K562 (cell line): ENCODE results near the gene FOXJ3. TPM values are rescaled to one million over a fixed set of nuclear protein-coding genes. Genes with fewer than 3 reads are reported as not detected.
A peak's percentile ranks its signal among the peaks of the same experiment; 100 is the strongest.

Experiments used
- GABPA ChIP-seq: fragments of 200-800 bp; sonication (Bioruptor generic); conservative IDR thresholded peaks from 2 replicates; pipeline ENCODE4 v1.6.1; 2016; ENCODE audit warnings: low read depth, missing genetic modification characterization, missing compliant biosample characterization
- KAT7 ChIP-seq: sonication (generic); formaldehyde crosslinking; IDR thresholded peaks from 2 replicates; pipeline ENCODE4 v1.8.0; 2022; ENCODE audit warnings: missing genetic modification reagents, mild to moderate bottlenecking, borderline replicate concordance
- NCOA2 ChIP-seq, 2 experiments: fragments of 450-650 bp; IDR thresholded peaks; 2 replicates each; pipeline ENCODE4 v1.6.1; 2018; ENCODE audit warnings: mild to moderate bottlenecking in 2 of 2, moderate library complexity in 1 of 2; ENCODE audit not compliant: partially characterized antibody in 2 of 2
- PCBP2 ChIP-seq: fragments of 200-400 bp; formaldehyde crosslinking; IDR thresholded peaks from 2 replicates; pipeline ENCODE4 v1.6.1; 2018; ENCODE audit warnings: low read length, low read depth, mild to moderate bottlenecking, moderate library complexity; ENCODE audit not compliant: poor library complexity, severe bottlenecking
- PHB2 ChIP-seq: fragments of 450-650 bp; IDR thresholded peaks from 2 replicates; pipeline ENCODE4 v1.6.1; 2017; ENCODE audit warnings: low read depth
- RBM14 ChIP-seq: fragments of 200-400 bp; formaldehyde crosslinking; IDR thresholded peaks from 2 replicates; pipeline ENCODE4 v1.6.1; 2018; ENCODE audit warnings: low read depth, mild to moderate bottlenecking, low read length, moderate library complexity, borderline replicate concordance; ENCODE audit not compliant: insufficient read depth
- RBM17 ChIP-seq: fragments of 200-400 bp; formaldehyde crosslinking; IDR thresholded peaks from 2 replicates; pipeline ENCODE4 v1.6.1; 2017; ENCODE audit warnings: low read depth, mild to moderate bottlenecking, low read length, borderline replicate concordance
- SNAPC5 ChIP-seq: fragments of 250-450 bp; sonication (Bioruptor Pico); IDR thresholded peaks from 2 replicates; pipeline ENCODE4 v1.8.0; 2021; ENCODE audit warnings: moderate library complexity, mild to moderate bottlenecking, inconsistent platforms
- TARDBP ChIP-seq: fragments of 450-650 bp; IDR thresholded peaks from 2 replicates; pipeline ENCODE4 v1.6.1; 2016
- TGIF2 ChIP-seq: sonication (generic); formaldehyde crosslinking; IDR thresholded peaks from 2 replicates; pipeline ENCODE4 v1.8.1; 2022; ENCODE audit warnings: mild to moderate bottlenecking, missing genetic modification reagents, moderate library complexity
- polyA plus RNA-seq, 8 experiments: library from polyadenylated mRNA; depleted of rRNA in 4 of 8; stranded (reverse) in 5 of 8; unstranded in 3 of 8; fragments of >200 nt; fragmentation: Nextera tagmentation in 2 of 8; fragmentation: Illumina TruSeq in 1 of 8; extraction: Ambion mirVana in 2 of 8; extraction: Trizol in 1 of 8; gene quantifications; 2 replicates each; pipeline versions ENCODE4 v1.2.1 to v1.2.3, GENCODE V29; 2011 to 2014; ENCODE audit warnings: inconsistent platforms in 1 of 8, missing spikeins in 1 of 8
- total RNA-seq, 7 experiments: library from RNA; depleted of rRNA in 6 of 7; stranded (reverse); fragments of >200 nt in 6 of 7; fragmentation: Illumina TruSeq in 2 of 7; extraction: Trizol in 2 of 7; gene quantifications; 2 replicates each; pipeline versions ENCODE4 v1.2.1 to v1.2.3, GENCODE V29; 2011 to 2021; ENCODE audit warnings: low replicate concordance in 1 of 7
- TF ChIP-seq, protein P1 (sequence below), 2 experiments: fragments of 450-650 bp; IDR thresholded peaks; 2 replicates each; pipeline ENCODE4 v1.6.1; 2016; ENCODE audit warnings: mild to moderate bottlenecking in 2 of 2, borderline replicate concordance in 1 of 2, low read depth in 1 of 2, moderate library complexity in 1 of 2
- TF ChIP-seq, protein P2 (sequence below): sonication (generic); formaldehyde crosslinking; IDR thresholded peaks from 2 replicates; pipeline ENCODE4 v1.8.1; 2023; ENCODE audit warnings: mild to moderate bottlenecking, missing genetic modification reagents
- TF ChIP-seq, protein P3 (sequence below), 2 experiments: fragments of 450-650 bp; conservative IDR thresholded peaks; 2 replicates each; pipeline ENCODE4 v1.6.1; 2017; ENCODE audit warnings: mild to moderate bottlenecking in 2 of 2, moderate library complexity in 2 of 2

FOXJ3 gene
- total and polyA plus RNA-seq, 9 of the 15 experiments (the other 6 are each of a cell fraction or from before 2014, with no cell fraction given) = 8.7 to 35.3 (median 23.4) TPM

GRCh38 chr1:42334240-42335049 is 590 bp downstream of the FOXJ3 start (continued):
- TF ChIP-seq, protein P1, sequence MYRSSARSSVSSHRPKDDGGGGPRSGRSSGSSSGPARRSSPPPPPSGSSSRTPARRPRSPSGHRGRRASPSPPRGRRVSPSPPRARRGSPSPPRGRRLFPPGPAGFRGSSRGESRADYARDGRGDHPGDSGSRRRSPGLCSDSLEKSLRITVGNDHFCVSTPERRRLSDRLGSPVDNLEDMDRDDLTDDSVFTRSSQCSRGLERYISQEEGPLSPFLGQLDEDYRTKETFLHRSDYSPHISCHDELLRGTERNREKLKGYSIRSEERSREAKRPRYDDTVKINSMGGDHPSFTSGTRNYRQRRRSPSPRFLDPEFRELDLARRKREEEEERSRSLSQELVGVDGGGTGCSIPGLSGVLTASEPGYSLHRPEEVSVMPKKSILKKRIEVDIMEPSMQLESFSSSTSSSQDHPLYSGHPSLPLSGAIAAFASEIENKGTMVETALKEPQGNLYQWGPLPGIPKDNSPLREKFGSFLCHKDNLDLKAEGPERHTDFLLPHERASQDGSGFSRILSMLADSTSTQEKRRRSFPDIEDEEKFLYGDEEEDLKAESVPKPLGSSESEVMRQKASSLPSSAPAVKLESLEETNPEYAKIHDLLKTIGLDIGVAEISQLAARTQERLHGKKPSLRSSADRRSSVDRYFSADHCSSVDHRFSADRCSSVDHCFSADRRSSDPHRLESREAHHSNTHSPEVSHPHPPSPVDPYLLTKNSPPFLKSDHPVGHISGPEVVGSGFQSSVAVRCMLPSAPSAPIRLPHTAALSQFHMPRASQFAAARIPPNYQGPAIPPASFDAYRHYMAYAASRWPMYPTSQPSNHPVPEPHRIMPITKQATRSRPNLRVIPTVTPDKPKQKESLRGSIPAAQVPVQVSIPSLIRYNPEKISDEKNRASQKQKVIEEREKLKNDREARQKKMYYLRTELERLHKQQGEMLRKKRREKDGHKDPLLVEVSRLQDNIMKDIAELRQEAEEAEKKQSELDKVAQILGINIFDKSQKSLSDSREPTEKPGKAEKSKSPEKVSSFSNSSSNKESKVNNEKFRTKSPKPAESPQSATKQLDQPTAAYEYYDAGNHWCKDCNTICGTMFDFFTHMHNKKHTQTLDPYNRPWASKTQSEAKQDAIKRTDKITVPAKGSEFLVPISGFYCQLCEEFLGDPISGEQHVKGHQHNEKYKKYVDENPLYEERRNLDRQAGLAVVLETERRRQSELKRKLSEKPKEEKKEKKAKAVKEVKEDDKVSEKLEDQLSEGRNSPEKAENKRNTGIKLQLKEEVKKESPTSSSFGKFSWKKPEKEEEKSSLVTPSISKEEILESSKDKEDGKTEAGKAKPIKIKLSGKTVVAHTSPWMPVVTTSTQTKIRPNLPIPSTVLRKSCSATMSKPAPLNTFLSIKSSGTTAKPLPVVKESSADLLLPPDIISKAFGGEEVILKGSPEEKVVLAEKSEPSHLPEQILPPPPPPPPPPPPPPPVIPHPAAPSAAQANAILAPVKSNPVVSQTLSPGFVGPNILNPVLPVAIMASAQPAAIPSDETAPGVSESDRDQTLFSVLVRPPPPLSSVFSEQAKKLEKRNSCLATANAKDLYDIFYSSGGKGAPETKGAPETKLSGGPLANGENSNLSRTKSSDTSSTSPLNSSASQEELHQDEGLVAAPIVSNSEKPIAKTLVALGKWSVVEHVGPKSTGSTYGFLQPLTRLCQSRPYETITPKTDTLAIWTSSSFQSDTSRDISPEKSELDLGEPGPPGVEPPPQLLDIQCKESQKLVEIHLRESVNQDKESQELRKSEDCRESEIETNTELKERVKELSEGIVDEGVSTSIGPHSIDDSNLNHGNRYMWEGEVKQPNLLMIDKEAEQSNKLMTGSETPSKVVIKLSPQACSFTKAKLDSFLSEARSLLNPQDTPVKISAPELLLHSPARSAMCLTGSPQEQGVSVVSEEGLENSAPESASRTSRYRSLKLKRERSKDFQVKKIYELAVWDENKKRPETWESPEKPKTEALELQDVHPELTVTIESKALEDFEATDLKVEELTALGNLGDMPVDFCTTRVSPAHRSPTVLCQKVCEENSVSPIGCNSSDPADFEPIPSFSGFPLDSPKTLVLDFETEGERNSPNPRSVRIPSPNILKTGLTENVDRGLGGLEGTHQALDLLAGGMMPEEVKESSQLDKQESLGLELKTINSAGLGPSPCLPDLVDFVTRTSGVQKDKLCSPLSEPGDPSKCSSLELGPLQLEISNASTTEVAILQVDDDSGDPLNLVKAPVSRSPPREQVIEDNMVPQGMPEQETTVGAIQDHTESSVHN (IDR thresholded peaks at IDR 0.05; ENCODE audit: borderline replicate concordance in 1 of 2, low read depth in 1 of 2) = no peak
- TF ChIP-seq RBM14 (0 out of 2 replicates have a peak, but pooled peaks have one; percentile 16), TARDBP (0 out of 2 replicates have a peak, but pooled peaks have one; percentile 22), RBM17 (no peak), KAT7 (CRISPR knock-in tag) (no peak; the same call in 1 of the 2 replicates), TGIF2 (0 out of 2 replicates have a peak, but pooled peaks have one; percentile 15), GABPA (tag) (no peak), PCBP2 (no peak), NCOA2 (IDR thresholded peaks at IDR 0.05; ENCODE audit: partially characterized antibody in 2 of 2) (no peak), PHB2 (no peak), SNAPC5 (no peak)
- TF ChIP-seq, protein P2, sequence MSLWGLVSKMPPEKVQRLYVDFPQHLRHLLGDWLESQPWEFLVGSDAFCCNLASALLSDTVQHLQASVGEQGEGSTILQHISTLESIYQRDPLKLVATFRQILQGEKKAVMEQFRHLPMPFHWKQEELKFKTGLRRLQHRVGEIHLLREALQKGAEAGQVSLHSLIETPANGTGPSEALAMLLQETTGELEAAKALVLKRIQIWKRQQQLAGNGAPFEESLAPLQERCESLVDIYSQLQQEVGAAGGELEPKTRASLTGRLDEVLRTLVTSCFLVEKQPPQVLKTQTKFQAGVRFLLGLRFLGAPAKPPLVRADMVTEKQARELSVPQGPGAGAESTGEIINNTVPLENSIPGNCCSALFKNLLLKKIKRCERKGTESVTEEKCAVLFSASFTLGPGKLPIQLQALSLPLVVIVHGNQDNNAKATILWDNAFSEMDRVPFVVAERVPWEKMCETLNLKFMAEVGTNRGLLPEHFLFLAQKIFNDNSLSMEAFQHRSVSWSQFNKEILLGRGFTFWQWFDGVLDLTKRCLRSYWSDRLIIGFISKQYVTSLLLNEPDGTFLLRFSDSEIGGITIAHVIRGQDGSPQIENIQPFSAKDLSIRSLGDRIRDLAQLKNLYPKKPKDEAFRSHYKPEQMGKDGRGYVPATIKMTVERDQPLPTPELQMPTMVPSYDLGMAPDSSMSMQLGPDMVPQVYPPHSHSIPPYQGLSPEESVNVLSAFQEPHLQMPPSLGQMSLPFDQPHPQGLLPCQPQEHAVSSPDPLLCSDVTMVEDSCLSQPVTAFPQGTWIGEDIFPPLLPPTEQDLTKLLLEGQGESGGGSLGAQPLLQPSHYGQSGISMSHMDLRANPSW (CRISPR knock-in tag) = 0 out of 2 replicates have a peak, but pooled peaks have one; percentile 85
- TF ChIP-seq, protein P3, sequence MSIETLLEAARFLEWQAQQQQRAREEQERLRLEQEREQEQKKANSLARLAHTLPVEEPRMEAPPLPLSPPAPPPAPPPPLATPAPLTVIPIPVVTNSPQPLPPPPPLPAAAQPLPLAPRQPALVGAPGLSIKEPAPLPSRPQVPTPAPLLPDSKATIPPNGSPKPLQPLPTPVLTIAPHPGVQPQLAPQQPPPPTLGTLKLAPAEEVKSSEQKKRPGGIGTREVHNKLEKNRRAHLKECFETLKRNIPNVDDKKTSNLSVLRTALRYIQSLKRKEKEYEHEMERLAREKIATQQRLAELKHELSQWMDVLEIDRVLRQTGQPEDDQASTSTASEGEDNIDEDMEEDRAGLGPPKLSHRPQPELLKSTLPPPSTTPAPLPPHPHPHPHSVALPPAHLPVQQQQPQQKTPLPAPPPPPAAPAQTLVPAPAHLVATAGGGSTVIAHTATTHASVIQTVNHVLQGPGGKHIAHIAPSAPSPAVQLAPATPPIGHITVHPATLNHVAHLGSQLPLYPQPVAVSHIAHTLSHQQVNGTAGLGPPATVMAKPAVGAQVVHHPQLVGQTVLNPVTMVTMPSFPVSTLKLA (conservative IDR thresholded peaks at IDR 0.05) = peak; percentile 97 to 98
